ENCODE measurements around the gene ECHDC3.

ECHDC3 gene

GRCh38 chr10:11757454-11757820, 15.3 kb downstream of the ECHDC3 start (continued):
- TF ChIP-seq ZNF830 (tag by site-specific recombination; IDR thresholded peaks at IDR 0.05; ENCODE audit: low read depth) (no peak), ZNF398 (tag by site-specific recombination; IDR thresholded peaks at IDR 0.05) (no peak), ZFP3 (tag by site-specific recombination; IDR thresholded peaks at IDR 0.05; ENCODE audit: low read depth) (no peak), ZNF677 (tag by site-specific recombination; IDR thresholded peaks at IDR 0.05) (no peak), ZNF621 (tag by site-specific recombination; IDR thresholded peaks at IDR 0.05) (no peak), PRDM4 (tag by site-specific recombination; IDR thresholded peaks at IDR 0.05) (no peak), ZNF510 (tag by site-specific recombination; IDR thresholded peaks at IDR 0.05; ENCODE audit: insufficient replicate concordance) (no peak), ZNF274 (IDR thresholded peaks at IDR 0.05; ENCODE audit: low read length) (no peak), ZNF274 (tag by site-specific recombination; IDR thresholded peaks at IDR 0.05; ENCODE audit: borderline replicate concordance) (no peak), ZNF521 (tag by site-specific recombination; IDR thresholded peaks at IDR 0.05) (no peak), TSHZ1 (tag by site-specific recombination; IDR thresholded peaks at IDR 0.05; ENCODE audit: borderline replicate concordance) (peak; percentile 29; the same call in 1 of the 2 replicates), ZNF239 (tag by site-specific recombination; IDR thresholded peaks at IDR 0.05) (no peak), AEBP2 (tag by site-specific recombination; IDR thresholded peaks at IDR 0.05; ENCODE audit: borderline replicate concordance) (no peak), ZNF560 (tag by site-specific recombination; IDR thresholded peaks at IDR 0.05; ENCODE audit: borderline replicate concordance) (no peak), SALL2 (tag by site-specific recombination; IDR thresholded peaks at IDR 0.05; ENCODE audit: borderline replicate concordance) (no peak), MZF1 (tag by site-specific recombination; IDR thresholded peaks at IDR 0.05; ENCODE audit: borderline replicate concordance) (no peak), SP3 (tag by site-specific recombination; IDR thresholded peaks at IDR 0.05) (no peak), ZFP69B (tag by site-specific recombination; IDR thresholded peaks at IDR 0.05) (no peak), ZNF311 (tag by site-specific recombination; IDR thresholded peaks at IDR 0.05; ENCODE audit: borderline replicate concordance) (no peak), ATF2 (tag by site-specific recombination; IDR thresholded peaks at IDR 0.05; ENCODE audit: low read depth) (no peak), ZSCAN23 (tag by site-specific recombination; IDR thresholded peaks at IDR 0.05) (no peak), ZSCAN16 (tag by site-specific recombination; IDR thresholded peaks at IDR 0.05) (0 out of 2 replicates have a peak, but pooled peaks have one; percentile 14), ZNF18 (tag by site-specific recombination; IDR thresholded peaks at IDR 0.05) (no peak; the same call in 1 of the 2 replicates), ZNF16 (tag by site-specific recombination; IDR thresholded peaks at IDR 0.05; ENCODE audit: low read depth) (no peak), ZNF341 (tag by site-specific recombination; IDR thresholded peaks at IDR 0.05; ENCODE audit: low read depth) (no peak), ZNF580 (tag by site-specific recombination; IDR thresholded peaks at IDR 0.05) (no peak), ZNF366 (tag by site-specific recombination; conservative IDR thresholded peaks at IDR 0.05) (no peak), ZNF174 (tag by site-specific recombination; IDR thresholded peaks at IDR 0.05) (no peak)

Measured in HEK293 (cell line).